Osteoblast (primary cell): ENCODE results near the gene AGO3. TPM values are rescaled to one million over a fixed set of nuclear protein-coding genes. Genes with fewer than 3 reads are reported as not detected.

Experiments used
- DNase-seq: peaks from one replicate; pipeline ENCODE4 v3.0.0; 2011; ENCODE audit warnings: low spot score, mixed read lengths; ENCODE audit not compliant: insufficient read length; ENCODE audit errors: missing footprints
- H2AFZ ChIP-seq: 2 replicates; pipeline ENCODE4 v1.6.0; 2011; ENCODE audit warnings: mild to moderate bottlenecking, low read length
- H3K27ac ChIP-seq: 2 replicates; pipeline ENCODE4 v1.5.1; 2011; ENCODE audit warnings: mild to moderate bottlenecking, low read depth, low read length, moderate library complexity
- H3K27me3 ChIP-seq: 2 replicates; pipeline ENCODE4 v1.6.0; 2012; ENCODE audit warnings: mild to moderate bottlenecking, control low read depth, inconsistent platforms, low read length, moderate library complexity; ENCODE audit not compliant: insufficient read depth
- H3K36me3 ChIP-seq: 2 replicates; pipeline ENCODE4 v1.5.1; 2011; ENCODE audit warnings: mild to moderate bottlenecking, low read length, control low read depth, moderate library complexity; ENCODE audit not compliant: insufficient read depth
- H3K4me1 ChIP-seq: 2 replicates; pipeline ENCODE4 v1.5.1; 2011; ENCODE audit warnings: mild to moderate bottlenecking, low read length, control low read depth, moderate library complexity; ENCODE audit not compliant: insufficient read depth
- H3K4me2 ChIP-seq: 2 replicates; pipeline ENCODE4 v1.6.0; 2011; ENCODE audit warnings: mild to moderate bottlenecking, low read length; ENCODE audit not compliant: insufficient read depth
- H3K4me3 ChIP-seq: fragments of 200-600 bp; sonication (generic); 3 replicates; pipeline ENCODE4 v1.5.1; 2012; ENCODE audit warnings: mild to moderate bottlenecking, low read length, inconsistent platforms; ENCODE audit not compliant: insufficient read depth
- H3K79me2 ChIP-seq: 2 replicates; pipeline ENCODE4 v1.6.0; 2012; ENCODE audit warnings: mild to moderate bottlenecking, low read length, control low read depth, inconsistent platforms; ENCODE audit not compliant: insufficient read depth
- H3K9me3 ChIP-seq: 2 replicates; pipeline ENCODE4 v1.5.1; 2011; ENCODE audit warnings: low read depth, low read length, control low read depth
- H4K20me1 ChIP-seq: 2 replicates; pipeline ENCODE4 v1.6.0; 2012; ENCODE audit warnings: mild to moderate bottlenecking, low read length, control low read depth; ENCODE audit not compliant: insufficient read depth
- total RNA-seq: library from RNA; depleted of rRNA; stranded (reverse); fragments of >200 nt; gene quantifications from 2 replicates; pipeline ENCODE4 v1.2.3, GENCODE V29; 2012
- TF ChIP-seq, protein P1 (sequence below): IDR thresholded peaks from 2 replicates; pipeline ENCODE4 v1.5.1; 2011; ENCODE audit warnings: mild to moderate bottlenecking, low read depth, low read length, moderate library complexity; ENCODE audit errors: extremely low read depth

Gene AGO3
- total RNA-seq, 1 donor = 14.8 TPM

- Histone ChIP-seq H3K27ac (no peak overlapping the region), H3K4me2 (no peak overlapping the region), H3K36me3 (no peaks in the 10 kb centered on the region), H4K20me1 (peaks cover 47% of the 10 kb centered on the region), H3K4me3 (no peak overlapping the region), H3K27me3 (no peaks in the 10 kb centered on the region), H3K9me3 (no peaks in the 10 kb centered on the region), H3K79me2 (peaks cover 87% of the 10 kb centered on the region), H3K4me1 (peaks cover 7% of the 10 kb centered on the region), H2AFZ (no peak overlapping the region)
- TF ChIP-seq, protein P1, sequence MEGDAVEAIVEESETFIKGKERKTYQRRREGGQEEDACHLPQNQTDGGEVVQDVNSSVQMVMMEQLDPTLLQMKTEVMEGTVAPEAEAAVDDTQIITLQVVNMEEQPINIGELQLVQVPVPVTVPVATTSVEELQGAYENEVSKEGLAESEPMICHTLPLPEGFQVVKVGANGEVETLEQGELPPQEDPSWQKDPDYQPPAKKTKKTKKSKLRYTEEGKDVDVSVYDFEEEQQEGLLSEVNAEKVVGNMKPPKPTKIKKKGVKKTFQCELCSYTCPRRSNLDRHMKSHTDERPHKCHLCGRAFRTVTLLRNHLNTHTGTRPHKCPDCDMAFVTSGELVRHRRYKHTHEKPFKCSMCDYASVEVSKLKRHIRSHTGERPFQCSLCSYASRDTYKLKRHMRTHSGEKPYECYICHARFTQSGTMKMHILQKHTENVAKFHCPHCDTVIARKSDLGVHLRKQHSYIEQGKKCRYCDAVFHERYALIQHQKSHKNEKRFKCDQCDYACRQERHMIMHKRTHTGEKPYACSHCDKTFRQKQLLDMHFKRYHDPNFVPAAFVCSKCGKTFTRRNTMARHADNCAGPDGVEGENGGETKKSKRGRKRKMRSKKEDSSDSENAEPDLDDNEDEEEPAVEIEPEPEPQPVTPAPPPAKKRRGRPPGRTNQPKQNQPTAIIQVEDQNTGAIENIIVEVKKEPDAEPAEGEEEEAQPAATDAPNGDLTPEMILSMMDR = no peak
- DNase-seq = no peak
Observed at GRCh38 chr1:35935442-35936388, 4.8 kb downstream of the AGO3 start.

DNA sequence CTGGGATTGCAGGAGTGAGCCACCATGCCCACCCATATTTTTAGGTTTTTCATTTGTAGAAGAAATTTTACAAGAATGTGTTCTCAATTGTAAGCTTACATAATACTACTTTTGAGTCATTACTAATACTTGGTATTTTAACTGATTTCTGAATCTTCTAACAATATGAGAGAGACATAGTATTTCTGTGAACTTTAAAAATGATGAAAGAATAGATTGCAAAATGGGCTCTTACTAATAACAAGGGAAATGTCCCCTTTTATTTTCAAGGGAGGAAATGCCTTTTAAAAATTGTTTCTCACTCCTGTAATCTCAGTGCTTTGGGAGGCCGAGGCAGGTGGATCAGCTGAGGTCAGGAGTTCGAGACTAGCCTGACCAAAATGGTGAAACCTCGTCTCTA lies 5.9 kb downstream of the AGO3 start:
- TF ChIP-seq, protein P1 = no peak
- H3K4me1 ChIP-seq = peaks cover 6% of the 10 kb centered on the region
- H3K36me3 ChIP-seq = no peaks in the 10 kb centered on the region
- no peak overlapping the region for H2AFZ ChIP-seq
- H3K79me2 ChIP-seq = peaks cover 89% of the 10 kb centered on the region
- no peak overlapping the region for H3K4me2 ChIP-seq
- H3K9me3 ChIP-seq = no peaks in the 10 kb centered on the region
- DNase-seq = no peak
- peaks cover 43% of the 10 kb centered on the region for H4K20me1 ChIP-seq
- H3K27me3 ChIP-seq = no peaks in the 10 kb centered on the region
- no peak overlapping the region for H3K4me3 ChIP-seq
- H3K27ac ChIP-seq = no peak overlapping the region

DNA sequence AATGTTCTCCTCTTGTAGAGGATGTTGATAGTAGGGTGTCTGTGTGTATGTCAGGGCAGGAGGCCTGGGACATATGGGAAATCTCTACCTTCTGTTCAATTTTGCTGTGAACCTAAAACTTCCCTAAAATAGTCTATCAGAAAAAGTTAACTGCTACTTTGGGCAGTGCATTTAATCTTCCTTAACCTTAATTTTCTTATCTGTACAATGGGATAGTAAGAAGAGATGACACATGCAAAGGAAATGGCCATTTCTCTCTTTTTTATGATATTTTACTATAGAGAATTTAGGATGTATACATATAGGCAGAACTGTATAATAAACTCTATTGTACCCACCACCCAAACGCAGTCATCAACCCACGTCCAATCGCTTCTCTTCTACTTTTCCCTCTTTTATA lies 8.6 kb downstream of the AGO3 start:
- Histone ChIP-seq H3K4me1 (no peaks in the 10 kb centered on the region), H2AFZ (no peak overlapping the region), H3K4me3 (no peak overlapping the region), H3K79me2 (peaks cover 86% of the 10 kb centered on the region), H3K36me3 (no peaks in the 10 kb centered on the region), H3K27ac (no peak overlapping the region), H4K20me1 (peaks cover 27% of the 10 kb centered on the region), H3K4me2 (no peak overlapping the region), H3K9me3 (no peaks in the 10 kb centered on the region), H3K27me3 (no peaks in the 10 kb centered on the region)
- TF ChIP-seq, protein P1 = no peak
- DNase-seq = no peak

- H3K36me3 ChIP-seq = peaks cover 3% of the 10 kb centered on the region
- H3K27me3 ChIP-seq = no peaks in the 10 kb centered on the region
- peaks cover 3% of the 10 kb centered on the region for H4K20me1 ChIP-seq
- no peaks in the 10 kb centered on the region for H3K4me1 ChIP-seq
- TF ChIP-seq, protein P1 = no peak
- H3K79me2 ChIP-seq = peaks cover 69% of the 10 kb centered on the region
- H3K4me2 ChIP-seq = no peak overlapping the region
- no peak overlapping the region for H3K27ac ChIP-seq
- DNase-seq = no peak
- H2AFZ ChIP-seq = no peak overlapping the region
- no peak overlapping the region for H3K4me3 ChIP-seq
- no peaks in the 10 kb centered on the region for H3K9me3 ChIP-seq
Observed at GRCh38 chr1:35945327-35945726, 14.4 kb downstream of the AGO3 start.
